GM19193 (cell line): ENCODE data around the gene ADGRD1.

Source experiments
- POLR2A ChIP-seq: IDR thresholded peaks from 4 replicates; pipeline ENCODE4 v1.6.1; 2011; ENCODE audit not compliant: insufficient read depth, insufficient read length; ENCODE audit errors: extremely low read depth

The ADGRD1 gene

DNA sequence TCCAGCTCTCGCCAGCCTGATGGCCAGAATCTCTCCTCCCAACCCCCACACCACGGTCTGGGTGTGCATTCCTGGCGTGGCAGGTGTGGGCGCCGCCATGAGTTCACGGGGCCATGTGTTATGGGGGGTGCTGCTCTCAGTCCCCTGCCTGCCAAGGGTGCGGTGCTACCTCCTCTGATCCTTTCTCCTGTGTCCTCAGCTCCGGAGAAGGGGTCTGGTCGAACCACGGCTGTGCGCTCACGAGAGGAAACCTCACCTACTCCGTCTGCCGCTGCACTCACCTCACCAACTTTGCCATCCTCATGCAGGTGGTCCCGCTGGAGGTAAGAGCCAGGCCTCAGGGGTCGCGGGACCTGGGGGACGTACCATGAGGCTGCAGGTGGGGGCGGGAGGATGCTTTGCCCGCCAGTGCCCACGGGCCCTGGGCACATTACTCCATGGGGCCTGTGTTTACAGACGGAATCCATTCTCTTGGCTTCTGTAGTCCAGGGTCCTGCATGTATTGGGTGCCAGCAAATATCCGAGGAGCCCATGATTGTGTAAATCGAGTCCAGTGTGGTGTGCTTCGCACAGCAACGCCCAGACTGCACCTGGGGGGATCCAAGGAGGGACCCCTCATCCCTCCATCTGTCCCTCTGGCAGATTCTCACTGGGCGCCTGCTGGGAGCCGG lies 130.8 kb downstream of the ADGRD1 start:
- no peak for TF ChIP-seq POLR2A

DNA sequence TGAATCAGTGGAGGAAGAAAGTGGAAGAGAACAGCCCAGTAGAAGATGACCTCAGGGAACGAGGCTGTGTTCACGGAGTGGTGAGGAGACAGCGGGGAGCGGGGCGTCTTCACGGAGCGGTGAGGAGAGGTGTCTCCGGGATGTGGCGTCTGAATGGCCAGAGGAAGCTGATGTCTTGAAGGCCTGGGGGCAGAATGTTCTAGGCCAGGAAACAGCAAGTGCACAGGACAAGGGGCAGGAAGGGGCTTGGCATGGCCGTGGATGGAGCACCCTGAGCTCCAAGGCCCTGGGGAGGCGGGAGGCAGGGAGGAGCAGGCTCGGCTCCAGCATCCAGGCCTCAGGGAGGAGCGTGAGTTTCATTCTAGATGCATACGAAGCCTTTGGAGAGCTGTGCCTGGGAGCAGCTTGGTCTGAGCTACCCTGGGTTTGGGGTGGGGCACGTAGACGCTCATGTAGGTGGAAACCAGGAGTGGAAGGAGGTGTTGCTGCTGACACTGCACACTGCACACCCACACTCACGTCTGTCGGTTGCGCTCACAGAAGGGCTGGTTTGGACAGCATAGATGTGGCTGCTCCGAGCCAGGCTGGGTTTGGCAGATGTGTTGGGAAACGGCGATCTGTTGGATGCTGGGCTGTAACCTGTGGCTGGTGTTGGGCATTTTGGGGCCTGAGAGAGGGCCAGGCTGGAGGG lies 131.6 kb downstream of the ADGRD1 start:
- TF ChIP-seq POLR2A, result no peak

DNA sequence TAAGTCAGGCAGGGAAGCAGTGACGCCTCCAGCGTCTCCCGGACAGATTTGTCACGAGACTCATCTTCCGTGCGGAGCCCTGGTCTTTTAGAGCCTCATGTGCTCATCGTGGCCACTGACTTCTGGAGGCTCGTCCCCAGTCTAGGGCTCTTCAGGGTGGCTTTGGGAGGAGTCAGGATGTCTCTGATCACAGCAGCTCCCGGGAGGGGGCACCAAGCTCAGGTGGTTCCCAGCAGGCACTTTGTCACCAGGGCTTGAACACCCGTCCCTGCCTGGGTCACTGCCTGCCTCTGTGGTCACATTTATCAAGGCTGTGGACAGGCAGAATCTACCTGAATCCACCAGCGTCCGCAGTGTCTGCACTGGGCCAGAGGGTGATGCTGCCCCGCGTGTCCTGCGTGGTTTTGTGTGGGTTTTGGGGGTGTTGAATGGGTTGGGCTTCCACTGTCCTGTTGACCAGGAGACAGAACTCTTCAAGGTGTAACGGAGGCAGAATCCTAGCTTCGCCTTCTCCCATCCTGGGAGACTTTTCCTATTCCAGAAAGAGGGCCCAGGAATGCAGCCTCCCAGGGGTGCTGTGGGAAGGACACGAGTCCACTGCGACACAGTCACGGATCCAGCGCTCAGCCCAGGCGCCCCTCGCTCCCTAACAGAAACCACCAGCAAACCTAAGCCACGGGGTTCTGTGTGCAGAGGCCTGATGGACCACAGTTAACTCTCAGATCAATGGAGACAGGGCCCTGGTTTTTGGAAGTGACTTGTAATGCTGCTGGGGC lies 132.3 kb downstream of the ADGRD1 start:
- no peak for TF ChIP-seq POLR2A

DNA sequence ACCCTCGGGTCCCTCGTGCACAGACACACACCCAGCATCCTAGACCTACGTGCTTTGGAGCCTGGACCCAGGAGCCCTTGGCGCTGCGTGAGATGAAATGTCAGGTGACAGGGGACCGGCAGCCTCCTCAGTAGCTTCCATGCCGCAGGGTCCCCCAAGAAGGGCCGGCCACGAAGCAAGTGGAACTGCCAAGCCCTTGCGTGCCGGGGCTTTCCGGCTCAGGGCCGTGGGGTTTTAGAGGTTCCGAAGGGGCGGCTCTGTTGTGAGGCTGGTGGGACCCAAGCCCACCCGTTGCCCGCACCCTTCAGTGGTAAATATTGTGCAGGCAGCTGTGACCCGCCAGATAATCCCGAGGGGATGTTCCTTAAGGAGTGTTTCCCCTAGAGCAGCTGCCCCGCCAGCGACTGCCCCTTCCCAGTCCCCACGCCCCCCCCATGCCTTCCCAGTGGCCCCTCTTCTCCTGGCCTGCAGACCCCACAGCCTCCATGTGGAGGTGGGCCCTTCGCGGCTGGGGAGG lies 133.7 kb downstream of the ADGRD1 start:
- no peak for TF ChIP-seq POLR2A

DNA sequence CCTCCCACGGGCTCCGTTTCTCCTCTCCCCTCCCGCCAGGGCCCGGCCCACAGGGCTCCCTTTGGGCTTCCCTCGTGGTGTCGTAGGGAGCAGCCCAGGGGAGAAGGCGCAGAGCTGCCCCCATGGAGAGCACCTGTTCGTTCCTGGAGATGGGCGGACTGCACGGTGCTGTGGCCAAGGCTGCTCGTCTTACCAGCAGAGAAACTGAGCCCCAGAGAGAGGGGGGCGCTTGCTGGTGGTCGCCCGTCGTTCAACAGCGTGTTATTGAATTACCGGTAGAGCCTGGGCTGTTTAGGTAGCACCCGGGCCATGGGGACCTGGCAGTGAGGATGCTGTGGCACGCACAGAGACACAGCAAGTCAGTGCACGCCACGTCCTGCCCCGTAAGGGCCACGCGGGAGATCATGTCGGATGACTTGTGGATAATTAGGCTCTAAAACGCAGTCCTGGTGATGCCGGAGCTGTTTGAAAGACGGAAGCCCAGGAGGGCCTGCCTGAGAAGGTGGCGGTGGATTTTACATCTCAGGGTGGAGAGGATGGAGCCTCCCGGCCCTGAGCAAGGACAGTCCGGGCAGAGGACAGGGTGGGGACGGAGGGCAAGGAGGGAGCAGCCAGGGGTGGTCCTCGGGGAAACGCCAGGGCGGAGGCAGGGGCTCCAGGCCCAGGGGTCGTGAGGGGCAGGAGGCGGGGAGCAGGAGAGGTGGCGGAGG lies 134.4 kb downstream of the ADGRD1 start:
- no peak for TF ChIP-seq POLR2A

DNA sequence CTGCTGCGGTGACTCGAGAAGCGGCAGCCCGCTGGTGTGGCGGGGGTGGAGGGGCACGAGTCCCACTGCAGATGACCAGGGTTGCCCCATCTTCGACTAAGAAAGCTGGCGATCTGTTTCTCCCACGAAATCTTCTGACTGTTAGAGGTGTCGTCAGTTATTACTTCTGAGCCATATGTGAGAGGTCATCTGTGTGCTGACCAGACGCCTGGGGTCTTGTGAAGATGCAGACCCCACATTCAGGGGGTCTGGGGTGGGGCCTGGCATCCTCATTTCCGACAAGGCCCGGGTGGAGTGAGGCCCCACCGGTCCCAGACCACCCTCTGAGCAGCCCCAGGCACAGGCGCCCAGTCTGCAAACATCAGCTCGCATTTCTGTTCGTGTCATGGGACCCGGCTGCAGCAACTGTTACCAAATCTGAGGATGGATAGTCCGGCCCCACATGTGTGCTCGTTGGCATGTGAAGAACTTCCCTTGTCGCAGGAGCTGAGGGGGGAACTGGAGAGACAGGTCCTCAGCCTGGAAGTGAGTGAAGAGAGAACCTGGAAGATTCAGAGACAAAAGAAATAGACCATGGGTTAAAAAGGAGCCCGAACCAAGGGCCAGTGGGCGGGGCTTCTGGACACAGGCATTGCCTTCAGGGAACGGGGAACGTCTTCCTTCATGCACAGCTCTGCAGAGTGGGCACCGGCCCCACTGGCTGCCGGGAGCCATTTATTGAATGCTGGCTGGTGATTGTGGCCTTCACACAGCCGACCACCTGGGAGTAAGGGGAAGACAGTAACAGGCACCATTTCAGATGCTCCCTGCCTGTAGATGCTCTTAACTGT lies 135.2 kb downstream of the ADGRD1 start:
- TF ChIP-seq POLR2A, result no peak

DNA sequence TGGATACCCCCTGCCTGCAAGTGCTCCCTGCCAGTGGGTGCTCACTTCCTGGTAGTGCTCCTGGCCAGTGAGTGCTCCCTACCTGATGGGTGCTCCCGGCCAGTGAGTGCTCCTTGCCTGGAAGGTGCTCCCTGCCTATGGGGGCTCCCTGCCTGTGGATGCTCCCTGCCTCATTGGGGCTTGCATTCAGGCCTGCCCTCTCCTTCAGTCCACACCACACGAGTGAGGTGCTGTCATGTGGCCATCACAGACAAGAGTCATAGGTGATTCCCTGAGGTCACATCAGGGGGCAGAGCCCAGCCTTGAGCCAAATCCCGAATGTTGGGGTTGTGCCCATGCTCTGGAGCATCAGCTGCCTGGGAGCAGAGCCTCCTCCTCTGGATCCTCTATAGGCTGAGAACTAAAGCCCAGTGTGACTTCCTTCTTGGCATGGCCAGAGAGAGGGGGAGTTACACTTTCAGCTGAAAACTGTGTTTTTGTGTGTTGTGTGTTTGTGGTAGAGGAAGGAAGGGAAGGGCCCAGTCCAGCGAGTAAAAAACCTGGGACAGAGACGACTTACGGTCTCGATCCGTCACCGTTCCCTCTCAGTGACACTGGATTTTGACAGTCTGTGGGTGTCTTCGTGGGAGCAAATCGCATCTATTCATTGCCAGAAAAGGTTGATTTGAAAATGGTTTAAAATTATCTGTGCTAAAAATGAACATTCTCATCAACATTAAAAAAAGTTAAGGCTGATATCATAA lies 136.0 kb downstream of the ADGRD1 start:
- TF ChIP-seq POLR2A, result no peak

DNA sequence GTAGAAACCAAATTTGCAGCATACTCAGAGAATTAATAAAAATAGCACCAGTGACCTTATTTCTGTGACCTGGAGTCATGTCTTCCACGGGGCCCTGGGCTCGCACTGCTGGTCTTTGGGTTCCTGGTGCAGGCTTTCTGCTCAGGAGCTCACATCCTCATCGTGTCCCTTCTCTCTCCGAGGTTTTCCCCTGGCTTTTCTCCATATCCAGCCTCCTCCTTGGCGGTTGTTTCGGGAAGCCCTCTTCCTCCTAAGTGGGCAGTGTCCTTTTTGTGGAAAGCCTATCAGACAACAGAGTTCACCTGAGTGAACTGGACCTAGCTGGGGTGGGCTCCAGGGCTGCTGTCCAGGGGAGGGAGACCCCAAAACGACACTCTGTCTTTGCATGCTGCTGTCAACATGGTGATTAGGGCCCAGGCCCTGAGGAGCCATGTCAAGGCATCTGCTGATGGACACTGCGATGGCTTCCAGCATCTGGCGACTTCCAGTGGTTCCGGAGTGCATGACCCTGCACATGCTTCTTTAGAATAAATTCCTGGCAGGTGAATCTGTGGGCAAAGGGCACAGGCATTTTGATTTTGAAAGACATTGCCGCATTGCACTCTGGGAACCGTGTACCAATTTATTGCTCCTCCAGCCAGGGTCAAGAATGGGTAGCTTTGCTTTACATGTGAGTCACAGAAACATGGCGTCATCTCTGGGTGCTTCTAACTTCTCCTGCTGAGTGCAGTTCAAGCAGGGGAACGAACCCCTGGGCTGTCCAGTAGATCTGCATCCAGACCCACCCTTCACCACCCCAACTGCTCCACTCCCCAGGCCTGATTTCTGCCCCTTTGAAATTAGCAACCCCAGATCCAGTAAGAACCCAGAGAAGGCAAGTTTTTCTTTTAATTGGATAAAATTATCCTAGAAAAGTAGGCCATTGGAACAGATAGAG lies 136.8 kb downstream of the ADGRD1 start:
- no peak for TF ChIP-seq POLR2A

DNA sequence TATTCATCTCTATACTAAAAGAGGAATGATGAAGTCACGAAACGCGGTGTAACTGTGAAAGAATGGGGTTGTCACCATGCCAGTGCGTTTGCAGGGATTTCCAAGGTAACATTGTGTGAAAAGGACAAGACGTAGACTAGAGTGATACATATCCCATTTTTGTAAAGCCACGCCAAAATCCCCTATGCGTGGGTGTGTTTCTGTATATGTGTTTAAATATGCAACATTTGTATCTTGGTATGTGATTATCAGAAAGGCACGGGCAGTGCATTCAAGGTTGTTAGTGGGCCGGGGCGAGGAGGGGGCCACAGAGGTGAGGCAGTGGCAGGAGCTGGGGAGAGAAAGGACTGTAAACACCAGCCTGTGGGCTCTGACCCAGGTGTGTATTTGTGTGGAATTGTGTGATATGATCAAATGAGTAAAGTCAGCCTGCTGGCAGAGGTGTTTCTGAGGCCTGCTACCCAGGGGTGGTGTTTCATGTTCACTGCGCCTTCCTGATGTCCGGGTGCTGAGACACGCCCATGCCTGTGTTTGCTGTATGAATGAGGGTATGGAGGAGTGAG lies 137.8 kb downstream of the ADGRD1 start:
- no peak for TF ChIP-seq POLR2A

DNA sequence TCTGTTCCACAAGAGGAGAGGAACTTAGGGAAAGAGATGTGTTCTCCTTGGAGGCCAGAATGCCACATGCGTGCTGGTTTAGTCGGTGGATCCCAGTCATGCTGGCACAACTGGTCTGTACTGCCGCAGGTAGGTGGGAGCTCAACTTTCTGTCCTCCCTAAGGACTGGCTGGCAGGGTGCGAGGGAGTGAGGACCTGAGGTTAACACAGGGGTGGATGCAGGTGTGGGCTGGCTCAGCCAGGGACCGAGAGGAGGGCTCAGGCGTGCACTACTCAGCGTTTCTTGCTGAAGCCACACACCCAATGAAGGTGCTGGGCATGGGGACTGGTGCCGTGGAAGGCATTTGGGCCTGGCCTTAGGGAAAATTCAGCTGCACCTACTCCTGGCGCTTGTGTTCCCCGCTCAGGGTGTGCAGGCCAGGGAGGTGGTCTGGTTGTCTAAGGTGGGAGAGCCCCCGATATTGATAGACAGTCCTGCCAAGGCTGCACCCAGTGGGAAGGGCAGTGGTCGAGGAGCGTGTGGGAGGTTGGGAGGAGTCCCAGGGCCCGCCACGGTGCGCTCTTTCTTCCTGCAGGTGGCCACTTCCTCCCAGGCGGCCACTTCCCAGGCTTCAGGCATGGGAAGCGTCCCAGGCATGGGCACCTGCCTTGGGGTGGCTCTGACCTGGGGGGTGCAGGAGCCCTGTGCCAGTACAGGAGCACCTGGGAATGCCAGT lies 138.4 kb downstream of the ADGRD1 start:
- no peak for TF ChIP-seq POLR2A

DNA sequence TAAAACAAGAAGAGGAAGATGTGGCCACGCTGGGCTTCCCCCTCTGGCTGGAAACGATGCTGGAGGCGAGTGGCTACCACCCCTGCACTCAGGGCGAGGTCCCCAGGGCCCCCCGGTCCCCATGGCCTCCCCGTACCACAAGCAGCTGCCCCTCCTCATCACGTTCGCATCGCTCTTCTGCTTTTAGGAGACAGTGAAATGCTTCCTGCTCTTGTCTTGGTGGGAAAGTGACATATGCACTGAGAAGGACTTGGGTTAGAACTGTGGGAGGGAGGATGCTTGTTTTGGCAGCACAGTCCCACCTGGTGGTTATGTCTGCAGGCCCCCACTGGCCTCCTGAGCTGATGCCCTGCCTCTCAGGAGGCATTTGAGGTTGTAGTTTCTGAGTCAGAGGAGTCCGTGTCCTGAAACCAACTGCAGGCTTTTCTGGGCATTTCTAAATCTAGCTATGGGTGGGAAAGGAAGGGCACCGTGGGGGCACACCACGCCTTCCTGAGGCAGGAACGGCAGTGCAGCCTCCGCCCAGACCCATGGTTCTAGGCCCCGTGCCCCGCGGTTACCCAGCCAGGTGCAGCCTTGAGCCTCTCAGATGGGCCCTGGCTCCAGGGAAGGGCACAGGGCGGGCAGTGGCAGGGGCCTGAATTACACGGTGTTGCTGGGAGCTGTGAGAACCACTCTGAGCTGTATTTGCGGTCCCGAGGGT lies 139.3 kb downstream of the ADGRD1 start:
- no peak for TF ChIP-seq POLR2A
